Bronchial epithelial cell (primary cell): ENCODE data around the gene SEC61A1. TPM values are rescaled to one million over a fixed set of nuclear protein-coding genes. Genes with fewer than 3 reads are reported as not detected.

Experiments used
- DNase-seq: peaks from one replicate; pipeline ENCODE4 v3.0.0-alpha.2; 2010; ENCODE audit warnings: low read depth
- FAIRE-seq: peaks from 2 replicates; lab custom pipeline; 2011; peaks lifted over from hg19 to GRCh38; lab: Jason Lieb, UNC
- H3K27me3 ChIP-seq: 2 replicates; pipeline ENCODE4 v1.5.1; 2011; ENCODE audit warnings: low read length; ENCODE audit not compliant: control insufficient read depth, insufficient read depth
- H3K36me3 ChIP-seq: 2 replicates; pipeline ENCODE4 v1.5.1; 2011; ENCODE audit warnings: low read length; ENCODE audit not compliant: control insufficient read depth, insufficient read depth
- H3K4me3 ChIP-seq: 2 replicates; pipeline ENCODE4 v1.5.1; 2011; ENCODE audit warnings: mild to moderate bottlenecking, low read depth, low read length, control low read depth
- total RNA-seq: library from RNA; depleted of rRNA; stranded (reverse); fragments of >200 nt; gene quantifications from 2 replicates; pipeline ENCODE4 v1.2.1, GENCODE V29; 2014
- TF ChIP-seq, protein P1 (sequence below): IDR thresholded peaks from 2 replicates; pipeline ENCODE4 v1.5.1; 2011; ENCODE audit warnings: mild to moderate bottlenecking, moderate library complexity, low read length, control low read depth, inconsistent platforms; ENCODE audit not compliant: insufficient read depth, severe bottlenecking

Gene SEC61A1
- total RNA-seq, 1 donor from 2014 or later: 256 TPM

DNA sequence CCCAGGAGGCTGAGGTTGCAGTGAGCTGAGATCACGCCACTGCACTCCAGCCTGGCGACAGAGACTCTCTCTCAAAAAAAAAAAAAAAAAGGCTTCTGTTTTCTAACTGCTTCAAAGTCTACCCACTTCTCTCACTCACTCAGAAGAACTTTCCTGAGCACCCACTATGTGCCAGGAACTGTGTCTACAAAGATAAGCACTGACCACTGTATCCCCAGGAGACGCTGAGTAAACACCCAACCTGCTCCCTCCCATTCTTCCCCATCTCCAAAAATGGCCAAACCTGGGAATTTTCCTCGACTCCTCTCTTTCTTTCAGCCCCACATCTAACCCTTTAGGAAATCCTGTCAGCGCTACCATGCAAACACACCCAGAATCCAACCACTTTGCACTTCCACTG lies 58.9 kb downstream of the SEC61A1 start:
- no peaks in the 10 kb centered on the region for H3K27me3 ChIP-seq
- DNase-seq (no peak), FAIRE-seq (no peak)
- H3K4me3 ChIP-seq: no peak overlapping the region
- TF ChIP-seq, protein P1, sequence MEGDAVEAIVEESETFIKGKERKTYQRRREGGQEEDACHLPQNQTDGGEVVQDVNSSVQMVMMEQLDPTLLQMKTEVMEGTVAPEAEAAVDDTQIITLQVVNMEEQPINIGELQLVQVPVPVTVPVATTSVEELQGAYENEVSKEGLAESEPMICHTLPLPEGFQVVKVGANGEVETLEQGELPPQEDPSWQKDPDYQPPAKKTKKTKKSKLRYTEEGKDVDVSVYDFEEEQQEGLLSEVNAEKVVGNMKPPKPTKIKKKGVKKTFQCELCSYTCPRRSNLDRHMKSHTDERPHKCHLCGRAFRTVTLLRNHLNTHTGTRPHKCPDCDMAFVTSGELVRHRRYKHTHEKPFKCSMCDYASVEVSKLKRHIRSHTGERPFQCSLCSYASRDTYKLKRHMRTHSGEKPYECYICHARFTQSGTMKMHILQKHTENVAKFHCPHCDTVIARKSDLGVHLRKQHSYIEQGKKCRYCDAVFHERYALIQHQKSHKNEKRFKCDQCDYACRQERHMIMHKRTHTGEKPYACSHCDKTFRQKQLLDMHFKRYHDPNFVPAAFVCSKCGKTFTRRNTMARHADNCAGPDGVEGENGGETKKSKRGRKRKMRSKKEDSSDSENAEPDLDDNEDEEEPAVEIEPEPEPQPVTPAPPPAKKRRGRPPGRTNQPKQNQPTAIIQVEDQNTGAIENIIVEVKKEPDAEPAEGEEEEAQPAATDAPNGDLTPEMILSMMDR: no peak
- peaks cover 9% of the 10 kb centered on the region for H3K36me3 ChIP-seq

DNA sequence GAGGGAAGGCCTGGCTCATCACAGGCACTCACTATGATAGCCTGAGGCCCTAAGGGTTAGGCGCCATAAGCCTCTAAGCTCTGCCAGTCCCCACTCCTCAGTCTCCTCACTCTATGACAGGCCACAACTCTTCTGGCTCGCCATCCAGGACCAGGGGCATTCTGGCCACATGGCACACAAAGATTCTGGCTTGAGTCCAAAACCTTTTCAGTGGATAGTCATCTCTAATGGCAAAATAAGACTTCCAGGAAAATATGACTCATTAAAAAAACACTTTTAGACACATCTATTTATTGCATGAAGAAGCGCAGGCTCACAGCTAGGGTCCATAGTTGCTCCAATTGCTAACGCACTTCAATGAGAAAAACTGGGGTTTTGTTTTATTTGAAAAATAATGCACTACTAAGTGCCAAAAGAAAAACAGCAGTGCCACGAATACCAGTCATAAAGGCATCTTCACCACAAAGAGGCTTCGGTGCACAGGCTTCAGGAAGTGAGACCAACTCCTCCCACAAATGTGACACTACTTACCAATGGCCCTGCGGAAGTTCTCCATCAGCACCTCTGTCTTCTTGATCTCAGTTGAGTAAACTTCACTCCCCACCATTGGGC lies 60.2 kb downstream of the SEC61A1 start:
- Histone ChIP-seq H3K36me3 (peaks cover 10% of the 10 kb centered on the region), H3K27me3 (no peaks in the 10 kb centered on the region), H3K4me3 (no peak overlapping the region)
- TF ChIP-seq, protein P1: no peak
- FAIRE-seq: peak; percentile 86
- peak; percentile 86 for DNase-seq

DNA sequence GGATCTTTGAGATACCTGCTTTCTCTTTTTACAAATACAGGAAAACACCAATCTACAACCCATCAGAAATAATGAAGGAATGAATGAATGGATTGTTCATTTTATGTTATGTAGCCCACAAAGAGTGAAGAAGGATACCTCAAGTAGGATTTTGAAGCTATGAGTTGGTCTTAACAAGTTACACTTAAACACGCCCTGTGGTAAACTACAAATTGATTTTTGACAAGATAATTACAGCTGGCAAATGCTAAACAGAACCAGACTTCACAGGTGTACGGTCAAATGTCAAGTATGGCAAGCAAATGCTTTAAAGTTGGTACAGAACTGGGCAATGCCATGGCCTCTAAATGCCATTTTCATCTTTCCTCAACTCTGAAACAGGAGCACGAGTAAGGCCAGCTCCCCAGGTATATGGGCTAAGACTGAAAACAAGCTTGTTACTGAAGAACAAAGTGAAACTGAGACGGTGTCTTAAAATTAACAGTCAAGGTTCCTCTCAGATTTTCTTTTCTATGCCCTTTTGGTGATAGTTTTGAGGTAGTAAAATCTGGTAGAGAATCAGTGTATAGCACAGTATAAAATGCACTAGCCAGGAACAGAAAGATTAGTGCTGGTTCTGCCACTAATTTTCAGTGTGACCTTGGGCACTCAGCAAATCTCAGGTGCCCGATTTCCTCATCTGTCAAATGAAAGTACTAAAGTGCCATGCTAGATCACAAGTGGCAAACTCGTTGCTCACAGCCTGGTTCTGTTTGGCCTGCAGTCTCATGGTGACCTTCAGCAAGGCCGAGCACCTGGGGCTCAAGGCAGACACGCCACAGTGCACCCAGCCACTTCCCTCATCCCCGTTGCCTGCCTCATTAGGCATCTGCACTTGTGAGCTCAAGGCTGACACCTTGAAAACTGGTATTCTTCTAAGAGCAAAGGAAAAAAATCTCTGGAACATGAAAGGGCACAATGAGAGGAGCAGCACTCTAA lies 61.9 kb downstream of the SEC61A1 start:
- no peak for DNase-seq
- TF ChIP-seq, protein P1: no peak
- FAIRE-seq: no peak
- Histone ChIP-seq H3K4me3 (no peak overlapping the region), H3K36me3 (peaks cover 7% of the 10 kb centered on the region), H3K27me3 (no peaks in the 10 kb centered on the region)

Other genes starting within 250 kb of the SEC61A1 start
- 25.5 and 47.9 TPM in 2 replicates for gene MGLL, start 229.9 kb upstream of the SEC61A1 start, total RNA-seq
- gene KBTBD12, start 137.2 kb upstream of the SEC61A1 start, total RNA-seq: under 0.01 TPM in 2 replicates
- gene RUVBL1, start 71.4 kb downstream of the SEC61A1 start, total RNA-seq: 47.6 and 60.8 TPM in 2 replicates
- 3.7 and 4.2 TPM in 2 replicates for gene EEFSEC, start 101.0 kb downstream of the SEC61A1 start, total RNA-seq